Measurements from ENCODE around the gene FGFRL1.

Gene FGFRL1

DNA sequence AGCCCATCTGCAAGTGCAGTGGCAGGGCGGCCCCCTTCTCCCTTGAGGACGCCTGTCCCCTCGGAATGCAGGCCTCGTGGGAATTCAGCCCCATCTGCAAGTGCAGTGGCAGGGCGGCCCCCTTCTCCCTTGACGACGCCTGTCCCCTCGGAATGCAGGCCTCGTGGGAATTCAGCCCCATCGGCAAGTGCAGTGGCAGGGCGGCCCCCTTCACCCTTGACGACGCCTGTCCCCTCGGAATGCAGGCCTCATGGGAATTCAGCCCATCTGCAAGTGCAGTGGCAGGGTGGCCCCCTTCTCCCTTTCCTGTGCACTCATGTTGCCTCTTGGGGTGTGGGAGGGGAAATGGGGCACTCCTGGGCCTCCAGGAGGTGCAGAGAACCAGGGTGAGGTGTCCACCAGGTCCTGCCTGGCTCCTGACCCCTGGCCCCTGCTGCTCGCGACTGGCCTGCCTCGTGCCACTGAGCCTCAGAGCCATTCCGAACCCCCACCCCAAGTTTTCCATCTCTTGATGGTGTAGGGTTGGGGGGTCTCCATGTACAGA lies 11.5 kb upstream of the FGFRL1 start:
- Histone ChIP-seq H3F3A (ENCODE audit: control insufficient read depth, insufficient read depth) (no peaks in the 10 kb centered on the region), H3K9me2 (replicated peaks; ENCODE audit: control insufficient read depth, low read length) (no peaks in the 10 kb centered on the region), H3K27me3 (ENCODE audit: control insufficient read depth, low read length) (peaks cover 37% of the 10 kb centered on the region), H3K4me2 (ENCODE audit: low read length) (peak overlapping the region; percentile 55), H3K27ac (ENCODE audit: low read depth, low read length) (no peak overlapping the region), H3K36me3 (ENCODE audit: control insufficient read depth, low read length) (no peaks in the 10 kb centered on the region), H3K4me1 (ENCODE audit: control insufficient read depth, low read length) (peaks cover 35% of the 10 kb centered on the region), H4K20me1 (ENCODE audit: control insufficient read depth, insufficient read depth, low read depth, low read length) (no peaks in the 10 kb centered on the region), H3K9me3 (ENCODE audit: control insufficient read depth, insufficient read depth, low read length) (no peaks in the 10 kb centered on the region), H3K79me2 (ENCODE audit: control insufficient read depth, low read length) (no peaks in the 10 kb centered on the region), H3K4me3 (ENCODE audit: low read length) (peak overlapping the region; percentile 32)
- TF ChIP-seq, protein P1, sequence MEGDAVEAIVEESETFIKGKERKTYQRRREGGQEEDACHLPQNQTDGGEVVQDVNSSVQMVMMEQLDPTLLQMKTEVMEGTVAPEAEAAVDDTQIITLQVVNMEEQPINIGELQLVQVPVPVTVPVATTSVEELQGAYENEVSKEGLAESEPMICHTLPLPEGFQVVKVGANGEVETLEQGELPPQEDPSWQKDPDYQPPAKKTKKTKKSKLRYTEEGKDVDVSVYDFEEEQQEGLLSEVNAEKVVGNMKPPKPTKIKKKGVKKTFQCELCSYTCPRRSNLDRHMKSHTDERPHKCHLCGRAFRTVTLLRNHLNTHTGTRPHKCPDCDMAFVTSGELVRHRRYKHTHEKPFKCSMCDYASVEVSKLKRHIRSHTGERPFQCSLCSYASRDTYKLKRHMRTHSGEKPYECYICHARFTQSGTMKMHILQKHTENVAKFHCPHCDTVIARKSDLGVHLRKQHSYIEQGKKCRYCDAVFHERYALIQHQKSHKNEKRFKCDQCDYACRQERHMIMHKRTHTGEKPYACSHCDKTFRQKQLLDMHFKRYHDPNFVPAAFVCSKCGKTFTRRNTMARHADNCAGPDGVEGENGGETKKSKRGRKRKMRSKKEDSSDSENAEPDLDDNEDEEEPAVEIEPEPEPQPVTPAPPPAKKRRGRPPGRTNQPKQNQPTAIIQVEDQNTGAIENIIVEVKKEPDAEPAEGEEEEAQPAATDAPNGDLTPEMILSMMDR (IDR thresholded peaks at IDR 0.05; ENCODE audit: low read depth, low read length, poor library complexity, severe bottlenecking), result no peak
- TF ChIP-seq EZH2phosphoT487 (IDR thresholded peaks at IDR 0.05; ENCODE audit: borderline replicate concordance, low read length), result no peak

GRCh38 chr4:1000686-1001260 lies 10.7 kb upstream of the FGFRL1 start:
- peaks cover 35% of the 10 kb centered on the region for H3K4me1 ChIP-seq (ENCODE audit: control insufficient read depth, low read length)
- H3F3A ChIP-seq (ENCODE audit: control insufficient read depth, insufficient read depth), result no peaks in the 10 kb centered on the region
- no peaks in the 10 kb centered on the region for H3K9me3 ChIP-seq (ENCODE audit: control insufficient read depth, insufficient read depth, low read length)
- H4K20me1 ChIP-seq (ENCODE audit: control insufficient read depth, insufficient read depth, low read depth, low read length), result no peaks in the 10 kb centered on the region
- no peaks in the 10 kb centered on the region for H3K36me3 ChIP-seq (ENCODE audit: control insufficient read depth, low read length)
- no peaks in the 10 kb centered on the region for H3K9me2 ChIP-seq (replicated peaks; ENCODE audit: control insufficient read depth, low read length)
- H3K27me3 ChIP-seq (ENCODE audit: control insufficient read depth, low read length), result peaks cover 32% of the 10 kb centered on the region
- no peak overlapping the region for H3K4me3 ChIP-seq (ENCODE audit: low read length)
- H3K79me2 ChIP-seq (ENCODE audit: control insufficient read depth, low read length), result no peaks in the 10 kb centered on the region
- H3K27ac ChIP-seq (ENCODE audit: low read depth, low read length), result no peak overlapping the region
- H3K4me2 ChIP-seq (ENCODE audit: low read length), result peak overlapping the region; percentile 55
- TF ChIP-seq, protein P1 (IDR thresholded peaks at IDR 0.05; ENCODE audit: low read depth, low read length, poor library complexity, severe bottlenecking), result no peak
- no peak for TF ChIP-seq EZH2phosphoT487 (IDR thresholded peaks at IDR 0.05; ENCODE audit: borderline replicate concordance, low read length)

DNA sequence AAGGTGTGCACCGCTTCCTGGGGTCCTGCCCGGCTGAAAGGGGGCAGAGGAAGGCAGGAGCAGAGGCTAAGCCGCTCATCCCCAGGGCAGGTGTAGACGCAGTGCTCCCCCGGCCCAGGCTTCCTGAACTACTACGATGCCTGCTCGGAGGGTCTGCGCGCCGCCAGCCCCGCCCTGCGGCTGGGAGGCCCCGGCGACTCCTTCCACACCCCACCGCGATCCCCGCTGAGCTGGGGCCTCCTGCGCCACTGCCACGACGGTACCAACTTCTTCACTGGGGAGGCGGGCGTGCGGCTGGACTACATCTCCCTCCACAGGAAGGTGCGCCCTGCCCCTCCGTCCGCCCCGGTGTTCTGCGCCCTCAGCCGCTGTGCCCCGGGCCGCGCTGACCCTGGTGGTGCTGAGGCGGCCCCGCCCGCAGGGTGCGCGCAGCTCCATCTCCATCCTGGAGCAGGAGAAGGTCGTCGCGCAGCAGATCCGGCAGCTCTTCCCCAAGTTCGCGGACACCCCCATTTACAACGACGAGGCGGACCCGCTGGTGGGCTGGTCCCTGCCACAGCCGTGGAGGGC lies 9.8 kb upstream of the FGFRL1 start:
- no peaks in the 10 kb centered on the region for H4K20me1 ChIP-seq (ENCODE audit: control insufficient read depth, insufficient read depth, low read depth, low read length)
- no peaks in the 10 kb centered on the region for H3K9me2 ChIP-seq (replicated peaks; ENCODE audit: control insufficient read depth, low read length)
- no peaks in the 10 kb centered on the region for H3K36me3 ChIP-seq (ENCODE audit: control insufficient read depth, low read length)
- H3K79me2 ChIP-seq (ENCODE audit: control insufficient read depth, low read length), result no peaks in the 10 kb centered on the region
- H3K9me3 ChIP-seq (ENCODE audit: control insufficient read depth, insufficient read depth, low read length), result no peaks in the 10 kb centered on the region
- H3K27me3 ChIP-seq (ENCODE audit: control insufficient read depth, low read length), result peaks cover 23% of the 10 kb centered on the region
- no peak overlapping the region for H3K27ac ChIP-seq (ENCODE audit: low read depth, low read length)
- no peak overlapping the region for H3K4me2 ChIP-seq (ENCODE audit: low read length)
- H3K4me1 ChIP-seq (ENCODE audit: control insufficient read depth, low read length), result peaks cover 35% of the 10 kb centered on the region
- TF ChIP-seq, protein P1 (IDR thresholded peaks at IDR 0.05; ENCODE audit: low read depth, low read length, poor library complexity, severe bottlenecking), result no peak
- TF ChIP-seq EZH2phosphoT487 (IDR thresholded peaks at IDR 0.05; ENCODE audit: borderline replicate concordance, low read length), result no peak
- H3K4me3 ChIP-seq (ENCODE audit: low read length), result no peak overlapping the region
- no peaks in the 10 kb centered on the region for H3F3A ChIP-seq (ENCODE audit: control insufficient read depth, insufficient read depth)
